ENCODE data around the gene CSDE1. TPM values are rescaled to one million over a fixed set of nuclear protein-coding genes. Genes with fewer than 3 reads are reported as not detected.
"Not testable (repeated sequence)": the region's sequence is repeated elsewhere in the genome, so short reads cannot be mapped to it uniquely, and the experiment has no call there.

Gene CSDE1
- 921 TPM for total RNA-seq

DNA sequence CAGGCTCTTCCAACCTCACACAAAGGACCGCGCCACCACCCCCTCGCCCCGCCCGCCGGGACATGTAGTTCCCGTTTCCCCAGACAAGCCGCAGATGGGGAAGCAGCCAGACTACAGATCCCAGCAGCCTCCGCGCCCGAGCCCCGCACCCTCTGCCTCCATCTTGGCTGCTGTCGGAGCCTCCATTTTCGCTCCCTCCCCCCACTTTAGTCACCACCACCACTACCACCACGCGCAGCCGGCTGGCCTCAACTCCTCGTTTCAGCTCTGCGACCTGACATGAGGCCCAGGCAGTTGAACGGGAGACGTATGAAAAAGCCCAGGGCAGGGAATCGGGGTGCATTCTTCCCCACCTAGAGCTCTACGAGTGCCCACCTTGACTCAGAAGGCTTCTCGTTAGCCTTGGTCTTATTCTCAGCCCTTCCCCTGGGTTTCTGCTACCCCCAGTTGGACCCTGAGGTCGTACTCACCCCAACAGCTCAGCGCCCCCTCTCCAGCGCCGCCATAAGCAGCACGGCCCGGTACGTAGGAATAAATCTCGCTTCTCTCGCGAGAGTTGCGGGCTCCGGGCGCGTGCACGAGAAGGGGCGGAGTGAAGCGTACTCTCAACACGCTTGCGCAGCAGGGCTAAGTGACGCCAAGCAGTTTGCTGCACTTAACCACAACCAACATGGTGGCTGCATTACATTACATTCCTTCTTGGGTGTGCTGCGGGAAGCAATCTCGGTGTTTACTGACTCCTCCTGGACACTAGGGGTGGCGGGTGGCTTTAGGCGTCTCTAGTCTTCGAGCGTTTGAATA lies at the start of gene CSDE1:
CSDE1 (minus strand) TSS at position 530 of the 801 bp plus-strand sequence. CDS start 18,094 bp downstream, outside the sequence.
- H3K9me3 ChIP-seq (ENCODE audit: low read depth, low read length), result no peaks in the 10 kb centered on the region
- peak within 1 kb of the TSS; percentile 99 for H3K4me3 ChIP-seq (ENCODE audit: low read length)
- no peaks in the 10 kb centered on the region for H3K27me3 ChIP-seq (ENCODE audit: insufficient read depth, low read length)
- H3K4me1 ChIP-seq (ENCODE audit: insufficient read depth, low read length), result peaks cover 42% of the 10 kb centered on the region

DNA sequence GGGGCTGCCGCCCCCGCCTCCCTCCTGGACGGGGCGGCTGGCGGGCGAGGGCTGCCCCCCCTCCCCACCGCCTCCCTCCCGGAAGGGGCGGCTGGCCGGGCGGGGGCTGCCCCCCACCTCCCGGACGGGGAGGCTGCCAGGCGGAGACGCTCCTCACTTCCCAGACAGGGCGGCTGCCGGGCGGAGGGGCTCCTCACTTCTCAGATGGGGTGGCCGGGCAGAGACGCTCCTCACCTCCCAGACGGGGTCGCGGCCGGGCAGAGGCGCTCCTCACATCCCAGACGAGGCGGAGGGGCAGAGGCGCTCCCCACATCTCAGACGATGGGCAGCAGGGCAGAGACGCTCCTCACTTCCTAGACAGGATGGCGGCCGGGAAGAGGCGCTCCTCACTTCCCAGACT lies 46.7 kb upstream of the CSDE1 start:
- not testable (repeated sequence) for H3K4me3 ChIP-seq (ENCODE audit: low read length); H3K9me3 ChIP-seq (ENCODE audit: low read depth, low read length); H3K27me3 ChIP-seq (ENCODE audit: insufficient read depth, low read length); H3K4me1 ChIP-seq (ENCODE audit: insufficient read depth, low read length)

DNA sequence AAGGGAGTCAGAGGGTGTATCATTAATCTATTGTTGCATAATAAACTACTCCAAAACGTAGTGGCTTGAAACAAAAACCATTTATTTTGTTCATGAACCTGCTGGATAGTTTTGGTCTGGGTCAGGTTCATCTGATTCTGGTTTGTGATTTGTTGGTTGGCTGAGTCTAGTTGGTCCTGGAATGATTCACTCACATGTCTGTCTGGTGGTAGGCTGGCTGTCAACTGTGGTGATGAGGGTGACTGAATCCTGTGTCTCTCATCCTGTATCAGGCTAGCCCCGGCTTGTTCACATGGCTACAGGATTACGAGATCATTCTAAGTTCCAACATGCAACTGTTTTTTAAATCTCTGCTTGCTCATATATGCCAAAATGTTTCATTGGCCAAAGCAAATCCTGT lies 45.2 kb upstream of the CSDE1 start:
- H3K27me3 ChIP-seq (ENCODE audit: insufficient read depth, low read length), result no peaks in the 10 kb centered on the region
- H3K9me3 ChIP-seq (ENCODE audit: low read depth, low read length), result no peaks in the 10 kb centered on the region
- no peak overlapping the region for H3K4me3 ChIP-seq (ENCODE audit: low read length)
- no peaks in the 10 kb centered on the region for H3K4me1 ChIP-seq (ENCODE audit: insufficient read depth, low read length)

DNA sequence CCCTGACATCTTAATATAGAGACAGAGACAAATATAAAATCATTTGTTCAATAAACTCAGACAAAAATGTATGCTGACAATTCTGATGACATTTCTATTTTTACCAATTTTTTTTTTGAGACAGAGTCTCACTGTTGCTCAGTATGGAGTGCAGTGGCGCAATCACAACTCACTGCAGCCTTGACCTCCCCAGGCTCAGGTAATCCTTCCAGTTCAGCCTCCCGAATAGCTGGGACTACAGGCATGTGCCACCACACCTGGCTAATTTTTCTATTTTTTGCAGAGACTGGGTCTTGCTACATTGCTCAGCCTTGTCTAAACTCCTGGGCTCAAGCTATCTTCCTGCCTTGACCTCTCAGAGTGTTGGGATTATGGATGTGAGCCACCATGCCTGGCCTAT lies 36.3 kb upstream of the CSDE1 start:
- no peaks in the 10 kb centered on the region for H3K4me1 ChIP-seq (ENCODE audit: insufficient read depth, low read length)
- H3K27me3 ChIP-seq (ENCODE audit: insufficient read depth, low read length), result peaks cover 4% of the 10 kb centered on the region
- H3K4me3 ChIP-seq (ENCODE audit: low read length), result no peak overlapping the region

DNA sequence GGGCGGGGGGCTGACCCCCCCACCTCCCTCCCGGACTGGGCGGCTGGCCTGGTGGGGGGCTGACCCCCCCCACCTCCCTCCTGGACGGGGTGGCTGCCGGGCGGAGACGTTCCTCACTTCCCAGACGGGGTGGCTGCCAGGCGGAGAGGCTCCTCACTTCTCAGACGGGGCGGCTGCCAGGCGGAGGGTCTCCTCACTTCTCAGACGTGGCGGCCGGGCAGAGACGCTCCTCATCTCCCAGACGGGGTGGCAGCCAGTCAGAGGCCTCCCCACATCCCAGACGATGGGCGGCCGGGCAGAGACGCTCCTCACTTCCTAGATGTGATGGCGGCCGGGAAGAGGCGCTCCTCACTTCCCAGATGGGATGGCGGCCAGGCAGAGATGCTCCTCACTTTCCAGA lies 32.8 kb upstream of the CSDE1 start:
- H3K27me3 ChIP-seq (ENCODE audit: insufficient read depth, low read length); H3K4me3 ChIP-seq (ENCODE audit: low read length); H3K9me3 ChIP-seq (ENCODE audit: low read depth, low read length); H3K4me1 ChIP-seq (ENCODE audit: insufficient read depth, low read length): not testable (repeated sequence)

More for the DNA sequence above, 36.3 kb upstream of the CSDE1 start:
- no peaks in the 10 kb centered on the region for H3K9me3 ChIP-seq (ENCODE audit: low read depth, low read length)

DNA sequence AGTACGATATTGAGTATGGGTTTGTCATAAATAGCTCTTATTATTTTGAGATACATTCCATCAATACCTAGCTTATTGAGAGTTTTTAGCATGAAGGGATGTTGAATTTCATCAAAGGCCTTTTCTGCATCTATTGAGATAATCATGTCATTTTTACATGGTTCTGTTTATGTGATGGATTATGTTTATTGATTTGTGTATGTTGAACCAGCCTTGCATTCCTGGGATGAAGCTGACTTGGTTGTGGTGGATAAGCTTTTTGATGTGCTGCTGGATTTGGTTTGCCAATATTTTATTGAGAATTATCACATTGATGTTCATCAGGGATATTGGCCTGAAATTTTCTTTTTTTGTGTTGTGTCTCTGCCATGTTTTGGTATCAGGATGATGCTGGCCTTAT lies 28.7 kb upstream of the CSDE1 start:
- not testable (repeated sequence) for H3K27me3 ChIP-seq (ENCODE audit: insufficient read depth, low read length); H3K4me3 ChIP-seq (ENCODE audit: low read length); H3K9me3 ChIP-seq (ENCODE audit: low read depth, low read length); H3K4me1 ChIP-seq (ENCODE audit: insufficient read depth, low read length)

DNA sequence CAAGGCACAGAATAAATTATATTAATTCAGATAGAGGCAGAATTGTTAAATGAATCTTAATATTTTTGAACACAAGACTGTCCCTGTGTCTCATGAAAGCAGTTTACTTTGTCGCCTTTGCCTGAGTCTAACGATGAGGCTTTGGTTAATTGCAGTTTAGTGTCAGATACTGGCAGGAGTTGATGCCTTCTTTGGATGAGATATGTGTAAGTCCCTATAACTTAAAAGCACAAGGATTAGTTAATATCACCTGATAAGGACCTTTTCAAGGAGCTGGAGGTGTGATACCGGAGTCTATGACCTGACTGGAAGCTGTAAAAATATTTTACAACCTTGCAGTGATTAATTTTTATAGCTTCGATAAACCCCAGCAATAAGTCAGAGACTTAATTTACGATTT lies 24.7 kb upstream of the CSDE1 start:
- peaks cover 7% of the 10 kb centered on the region for H3K4me1 ChIP-seq (ENCODE audit: insufficient read depth, low read length)
- no peaks in the 10 kb centered on the region for H3K9me3 ChIP-seq (ENCODE audit: low read depth, low read length)
- peaks cover 3% of the 10 kb centered on the region for H3K27me3 ChIP-seq (ENCODE audit: insufficient read depth, low read length)
- H3K4me3 ChIP-seq (ENCODE audit: low read length), result no peak overlapping the region

DNA sequence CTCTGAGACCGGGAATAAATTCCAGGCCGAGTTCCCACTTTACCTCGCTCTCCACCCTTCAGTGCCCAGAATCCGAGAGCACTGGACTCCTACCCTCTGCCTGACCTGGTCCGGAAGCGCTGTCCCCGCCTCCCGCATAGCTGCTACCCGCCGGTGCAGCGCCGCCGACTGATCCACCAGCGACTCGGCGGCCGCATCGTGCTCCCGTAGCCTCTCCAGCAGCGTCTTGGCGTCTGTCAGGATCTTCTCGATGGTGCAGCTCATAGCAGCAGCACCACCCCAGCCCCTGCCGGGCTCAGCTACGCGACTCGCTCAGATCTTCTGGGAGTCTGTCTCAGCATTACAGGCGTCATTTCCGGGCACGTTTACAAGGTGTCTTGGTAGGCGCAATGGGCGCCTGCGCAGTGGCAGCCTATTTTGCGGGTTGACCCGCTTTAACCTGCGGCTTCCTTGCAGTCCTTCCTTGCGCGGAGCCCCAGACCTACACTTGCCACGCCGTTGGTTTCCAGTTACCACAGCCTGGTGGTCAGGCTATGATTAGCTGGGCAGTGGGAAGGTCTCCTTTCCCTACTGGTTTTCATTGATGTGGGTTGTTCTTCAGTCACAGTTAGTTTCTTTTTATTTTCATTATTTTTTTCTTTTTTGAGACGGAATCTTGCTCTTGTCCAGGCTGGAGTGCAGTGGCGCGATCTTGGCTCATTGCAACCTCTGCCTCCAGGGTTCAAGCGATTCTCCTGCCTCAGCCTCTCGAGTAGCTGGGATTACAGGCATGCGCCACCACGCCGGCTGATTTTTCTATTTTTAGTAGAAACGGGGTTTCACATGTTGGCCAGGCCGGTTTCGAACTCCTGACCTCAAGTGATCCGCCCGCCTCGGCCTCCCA lies 22.8 kb upstream of the CSDE1 start, which contains the start of gene SIKE1:
SIKE1 (minus strand) TSS at position 342 of the 883 bp plus-strand sequence; CDS start at position 264, 78 bp downstream.
- Histone ChIP-seq H3K27me3 (ENCODE audit: insufficient read depth, low read length) (no peaks in the 10 kb centered on the region), H3K4me3 (ENCODE audit: low read length) (peak within 1 kb of the TSS; percentile 90), H3K9me3 (ENCODE audit: low read depth, low read length) (no peaks in the 10 kb centered on the region), H3K4me1 (ENCODE audit: insufficient read depth, low read length) (peaks cover 7% of the 10 kb centered on the region)

DNA sequence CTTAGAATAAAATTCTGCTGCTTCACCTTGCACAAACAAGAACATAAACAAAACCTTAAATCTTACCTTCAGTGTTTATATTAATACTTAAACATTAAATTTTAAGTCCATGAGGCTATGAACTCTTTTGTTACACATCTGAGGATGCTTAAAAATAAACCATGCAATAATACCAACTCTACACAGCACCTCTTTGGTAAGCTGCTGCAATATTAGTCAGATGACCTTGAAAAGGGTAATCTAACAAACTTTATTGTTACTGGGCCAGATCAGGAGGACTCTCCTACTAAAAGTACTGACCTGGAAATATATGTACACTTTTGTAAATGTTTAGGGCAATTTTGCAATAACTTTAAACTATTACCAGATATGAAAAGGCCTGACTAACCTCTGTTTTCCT lies 21.9 kb upstream of the CSDE1 start:
- Histone ChIP-seq H3K4me3 (ENCODE audit: low read length) (peak overlapping the region; percentile 90), H3K9me3 (ENCODE audit: low read depth, low read length) (no peaks in the 10 kb centered on the region), H3K4me1 (ENCODE audit: insufficient read depth, low read length) (peaks cover 7% of the 10 kb centered on the region), H3K27me3 (ENCODE audit: insufficient read depth, low read length) (no peaks in the 10 kb centered on the region)

DNA sequence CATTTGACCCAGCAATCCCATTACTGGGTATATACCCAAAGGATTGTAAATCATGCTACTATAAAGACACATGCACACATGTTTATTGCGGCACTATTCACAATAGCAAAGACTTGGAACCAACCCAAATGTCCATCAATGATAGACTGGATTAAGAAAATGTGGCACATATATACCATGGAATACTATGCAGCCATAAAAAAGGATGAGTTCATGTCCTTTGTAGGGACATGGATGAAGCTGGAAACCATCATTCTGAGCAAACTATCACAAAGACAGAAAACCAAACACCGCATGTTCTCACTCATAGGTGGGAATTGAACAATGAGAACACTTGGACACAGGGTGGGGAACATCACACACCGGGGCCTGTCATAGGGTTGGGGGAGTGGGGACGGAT lies 18.9 kb upstream of the CSDE1 start:
- H3K27me3 ChIP-seq (ENCODE audit: insufficient read depth, low read length); H3K9me3 ChIP-seq (ENCODE audit: low read depth, low read length); H3K4me1 ChIP-seq (ENCODE audit: insufficient read depth, low read length); H3K4me3 ChIP-seq (ENCODE audit: low read length): not testable (repeated sequence)

DNA sequence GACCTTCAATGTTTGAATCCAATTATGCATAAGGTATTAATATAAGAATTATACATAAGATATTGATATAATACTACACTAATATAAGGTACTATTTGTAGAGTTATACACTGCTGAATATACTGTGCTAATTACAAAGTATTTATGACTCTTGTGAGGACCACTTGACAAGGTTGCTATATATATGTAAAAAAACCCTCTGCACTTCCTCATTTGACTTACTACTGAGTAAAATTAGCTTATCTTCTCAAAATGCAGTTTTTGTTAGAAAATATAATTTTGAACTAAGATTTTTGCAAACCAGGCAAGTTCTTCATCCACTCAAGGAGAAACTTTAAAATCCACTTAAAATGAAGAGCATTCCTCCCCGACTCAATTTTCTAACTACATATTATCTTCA lies 14.2 kb upstream of the CSDE1 start:
- no peaks in the 10 kb centered on the region for H3K4me1 ChIP-seq (ENCODE audit: insufficient read depth, low read length)
- no peaks in the 10 kb centered on the region for H3K27me3 ChIP-seq (ENCODE audit: insufficient read depth, low read length)
- no peaks in the 10 kb centered on the region for H3K9me3 ChIP-seq (ENCODE audit: low read depth, low read length)
- no peak overlapping the region for H3K4me3 ChIP-seq (ENCODE audit: low read length)

DNA sequence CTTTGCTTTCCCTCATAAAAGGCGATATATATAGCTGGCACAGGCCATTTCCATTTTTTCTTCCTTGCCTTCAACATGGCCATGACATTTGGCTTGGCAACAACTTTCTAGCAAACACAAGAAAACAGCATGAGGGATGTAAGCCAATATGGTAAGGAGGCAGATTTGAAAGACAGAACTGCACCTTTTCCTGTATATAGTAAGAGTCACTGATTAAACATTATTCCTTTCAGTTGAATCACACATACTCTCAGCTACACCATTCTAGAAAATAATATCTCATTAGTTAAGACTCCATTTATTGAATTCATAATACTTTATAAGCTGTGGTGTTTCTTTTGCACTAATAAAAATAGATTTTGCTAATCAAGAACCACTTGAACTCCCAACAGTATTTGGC lies 13.2 kb upstream of the CSDE1 start:
- no peaks in the 10 kb centered on the region for H3K9me3 ChIP-seq (ENCODE audit: low read depth, low read length)
- no peak overlapping the region for H3K4me3 ChIP-seq (ENCODE audit: low read length)
- no peaks in the 10 kb centered on the region for H3K4me1 ChIP-seq (ENCODE audit: insufficient read depth, low read length)
- H3K27me3 ChIP-seq (ENCODE audit: insufficient read depth, low read length), result no peaks in the 10 kb centered on the region

DNA sequence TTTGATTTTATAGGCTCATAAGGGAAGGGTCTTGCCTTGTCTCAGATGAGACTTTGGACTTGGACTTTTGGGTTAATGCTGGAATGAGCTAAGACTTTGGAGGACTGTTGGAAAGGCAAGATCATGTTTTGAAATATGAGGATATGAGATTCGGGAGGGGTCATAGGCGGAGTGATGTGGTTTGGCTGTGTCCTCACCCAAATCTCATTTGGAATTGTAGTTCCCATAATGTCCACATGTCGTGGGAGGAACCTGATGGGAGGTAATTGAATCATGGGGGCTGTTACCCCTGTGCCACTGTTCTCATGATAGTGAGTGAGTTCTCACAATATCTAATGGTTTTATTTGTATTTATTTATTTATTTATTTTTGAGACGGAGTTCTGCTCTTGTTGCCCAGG lies 6.9 kb upstream of the CSDE1 start:
- no peaks in the 10 kb centered on the region for H3K9me3 ChIP-seq (ENCODE audit: low read depth, low read length)
- H3K4me3 ChIP-seq (ENCODE audit: low read length), result no peak overlapping the region
- H3K27me3 ChIP-seq (ENCODE audit: insufficient read depth, low read length), result no peaks in the 10 kb centered on the region
- H3K4me1 ChIP-seq (ENCODE audit: insufficient read depth, low read length), result no peaks in the 10 kb centered on the region

DNA sequence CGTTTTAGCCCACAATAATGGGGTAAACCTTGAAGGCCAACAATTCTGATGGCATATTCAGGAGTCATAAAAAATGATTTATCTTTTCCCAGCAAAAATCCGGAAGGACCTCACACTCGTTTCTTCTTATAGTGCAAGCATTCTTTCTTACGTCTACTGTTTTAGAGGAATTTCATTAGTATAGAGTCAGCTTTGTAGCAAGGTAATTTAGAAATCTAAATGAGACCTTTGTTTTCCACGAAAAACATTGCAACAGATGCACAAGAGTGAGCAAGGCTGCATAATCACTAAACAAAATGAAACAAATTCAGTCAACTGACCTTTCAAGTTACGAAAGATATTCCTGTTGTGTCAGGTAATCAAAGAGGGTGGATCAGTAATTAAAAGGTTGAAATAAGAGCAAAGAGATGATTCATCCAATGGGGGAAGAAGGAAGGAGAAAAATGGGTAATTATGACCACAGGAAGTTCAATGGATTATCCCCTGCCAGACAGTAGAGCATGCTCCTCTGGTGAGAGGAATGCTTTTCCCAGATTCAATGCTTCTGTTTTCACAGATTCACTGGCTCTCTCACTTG lies 560 bp upstream of the CSDE1 start:
- Histone ChIP-seq H3K4me1 (ENCODE audit: insufficient read depth, low read length) (peaks cover 39% of the 10 kb centered on the region), H3K27me3 (ENCODE audit: insufficient read depth, low read length) (no peaks in the 10 kb centered on the region), H3K4me3 (ENCODE audit: low read length) (peak overlapping the region; percentile 99), H3K9me3 (ENCODE audit: low read depth, low read length) (no peaks in the 10 kb centered on the region)

DNA sequence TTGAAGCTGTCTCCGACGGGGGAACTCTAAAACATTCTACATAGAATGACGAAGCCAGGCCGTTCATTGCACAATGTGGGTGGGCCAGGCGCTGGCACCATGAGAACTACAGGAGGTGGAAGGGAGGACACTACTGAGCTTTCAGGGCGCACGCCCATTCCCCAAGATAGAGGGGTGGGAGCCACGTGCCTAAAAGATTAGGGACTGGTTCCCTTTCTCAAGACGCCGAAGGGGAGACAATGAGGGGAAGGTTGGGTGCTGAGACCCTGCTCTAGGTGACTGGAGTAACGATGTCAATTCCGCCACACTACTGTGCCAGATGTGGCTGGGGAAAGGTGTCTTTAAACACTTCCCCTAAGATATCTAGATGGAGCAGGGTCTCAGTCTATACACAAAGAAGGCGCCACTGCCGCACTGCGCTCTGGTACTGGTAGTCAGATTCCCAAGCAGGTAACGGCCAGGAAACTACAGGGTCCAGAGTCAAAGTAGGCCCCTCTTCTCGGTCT lies 782 bp downstream of the CSDE1 start:
- no peaks in the 10 kb centered on the region for H3K27me3 ChIP-seq (ENCODE audit: insufficient read depth, low read length)
- no peaks in the 10 kb centered on the region for H3K9me3 ChIP-seq (ENCODE audit: low read depth, low read length)
- H3K4me1 ChIP-seq (ENCODE audit: insufficient read depth, low read length), result peaks cover 46% of the 10 kb centered on the region
- peak overlapping the region; percentile 99 for H3K4me3 ChIP-seq (ENCODE audit: low read length)

All from mononuclear cell (primary cell).